ENCODE measurements around the gene ADGRF3.

- no peak for TF ChIP-seq SIN3A (IDR thresholded peaks at IDR 0.05; ENCODE audit: borderline replicate concordance, insufficient read depth, low read depth, low read length)
- no peak for TF ChIP-seq CTCF (IDR thresholded peaks at IDR 0.05)
- no peak for TF ChIP-seq POLR2AphosphoS5 (IDR thresholded peaks at IDR 0.05; ENCODE audit: low read depth, low read length)
These were observed 53.9 kb downstream of the ADGRF3 start for GRCh38 chr2:26292646-26293045.
